SJSA1 (cell line): ENCODE results near the gene EXT2. TPM values are rescaled to one million over a fixed set of nuclear protein-coding genes. Genes with fewer than 3 reads are reported as not detected.

ENCODE experiments used
- DNase-seq, 2 experiments: peaks; one replicate each; pipeline ENCODE4 v3.0.0-alpha.2; 2015 to 2020; ENCODE audit warnings: low spot score in 2 of 2, low read depth in 1 of 2
- H3K27ac ChIP-seq: fragments of 250-450 bp; sonication (Bioruptor Pico); 2 replicates; pipeline ENCODE4 v1.5.1; 2020; ENCODE audit warnings: mild to moderate bottlenecking, moderate library complexity
- H3K27me3 ChIP-seq: fragments of 250-450 bp; sonication (Bioruptor Pico); replicated peaks from 2 replicates; pipeline ENCODE4 v1.5.1; 2020; ENCODE audit warnings: mild to moderate bottlenecking, moderate library complexity
- H3K36me3 ChIP-seq: fragments of 250-450 bp; sonication (Bioruptor Pico); 2 replicates; pipeline ENCODE4 v1.5.1; 2020; ENCODE audit warnings: mild to moderate bottlenecking
- H3K4me1 ChIP-seq: fragments of 250-450 bp; sonication (Bioruptor Pico); replicated peaks from 2 replicates; pipeline ENCODE4 v1.6.1; 2021; ENCODE audit warnings: mild to moderate bottlenecking
- H3K4me3 ChIP-seq: fragments of 250-450 bp; sonication (Bioruptor Pico); 2 replicates; pipeline ENCODE4 v1.5.1; 2020; ENCODE audit warnings: mild to moderate bottlenecking
- H3K9me3 ChIP-seq: fragments of 250-450 bp; sonication (Bioruptor Pico); replicated peaks from 2 replicates; pipeline ENCODE4 v1.5.1; 2020; ENCODE audit warnings: mild to moderate bottlenecking
- total RNA-seq: library from RNA; depleted of rRNA; stranded (reverse); fragments of >200 nt; shearing (Covaris generic); gene quantifications from 2 replicates; pipeline ENCODE4 v1.2.3, GENCODE V29; 2014

EXT2 gene
- total RNA-seq, 1 experiment from 2014 or later, result 202 TPM

GRCh38 chr11:44145011-44145775 lies 49.7 kb downstream of the EXT2 start:
- H3K9me3 ChIP-seq, result no peaks in the 10 kb centered on the region
- peaks cover 30% of the 10 kb centered on the region for H3K4me1 ChIP-seq
- H3K4me3 ChIP-seq, result no peak overlapping the region
- no peaks in the 10 kb centered on the region for H3K27me3 ChIP-seq
- DNase-seq, result no peak
- no peak overlapping the region for H3K27ac ChIP-seq
- peaks cover 35% of the 10 kb centered on the region for H3K36me3 ChIP-seq

- Histone ChIP-seq H3K27ac (no peak overlapping the region), H3K4me1 (peaks cover 21% of the 10 kb centered on the region), H3K9me3 (no peaks in the 10 kb centered on the region), H3K36me3 (peaks cover 43% of the 10 kb centered on the region), H3K4me3 (no peak overlapping the region), H3K27me3 (no peaks in the 10 kb centered on the region)
- DNase-seq, result no peak
Observed at GRCh38 chr11:44146931-44147330, 51.5 kb downstream of the EXT2 start.

- no peaks in the 10 kb centered on the region for H3K9me3 ChIP-seq
- peaks cover 43% of the 10 kb centered on the region for H3K36me3 ChIP-seq
- H3K4me3 ChIP-seq, result no peak overlapping the region
- no peaks in the 10 kb centered on the region for H3K27me3 ChIP-seq
- H3K27ac ChIP-seq, result no peak overlapping the region
- H3K4me1 ChIP-seq, result peaks cover 21% of the 10 kb centered on the region
- no peak for DNase-seq
Observed at GRCh38 chr11:44147751-44148150, 52.3 kb downstream of the EXT2 start.

GRCh38 chr11:44149651-44150050 lies 54.2 kb downstream of the EXT2 start:
- DNase-seq, result no peak
- H3K27me3 ChIP-seq, result no peaks in the 10 kb centered on the region
- H3K4me3 ChIP-seq, result no peak overlapping the region
- H3K9me3 ChIP-seq, result no peaks in the 10 kb centered on the region
- peaks cover 7% of the 10 kb centered on the region for H3K4me1 ChIP-seq
- H3K36me3 ChIP-seq, result peaks cover 38% of the 10 kb centered on the region
- H3K27ac ChIP-seq, result no peak overlapping the region

GRCh38 chr11:44150401-44150800 lies 54.9 kb downstream of the EXT2 start:
- Histone ChIP-seq H3K4me1 (peaks cover 7% of the 10 kb centered on the region; the same call in 1 of the 2 replicates), H3K36me3 (peaks cover 31% of the 10 kb centered on the region), H3K4me3 (no peak overlapping the region), H3K9me3 (no peaks in the 10 kb centered on the region), H3K27me3 (no peaks in the 10 kb centered on the region), H3K27ac (no peak overlapping the region)
- DNase-seq, result no peak

- H3K27me3 ChIP-seq, result no peaks in the 10 kb centered on the region
- H3K4me3 ChIP-seq, result no peak overlapping the region
- H3K4me1 ChIP-seq, result no peaks in the 10 kb centered on the region
- no peaks in the 10 kb centered on the region for H3K9me3 ChIP-seq
- no peak overlapping the region for H3K27ac ChIP-seq
- no peak for DNase-seq
- peaks cover 6% of the 10 kb centered on the region; the same call in 1 of the 2 replicates for H3K36me3 ChIP-seq
Observed at GRCh38 chr11:44157019-44157418, 61.5 kb downstream of the EXT2 start.

GRCh38 chr11:44158384-44158783 lies 62.9 kb downstream of the EXT2 start:
- H3K27me3 ChIP-seq, result no peaks in the 10 kb centered on the region
- H3K4me3 ChIP-seq, result no peak overlapping the region
- H3K36me3 ChIP-seq, result peaks cover 6% of the 10 kb centered on the region; the same call in 1 of the 2 replicates
- no peak overlapping the region for H3K27ac ChIP-seq
- no peak for DNase-seq
- H3K4me1 ChIP-seq, result no peaks in the 10 kb centered on the region
- no peaks in the 10 kb centered on the region for H3K9me3 ChIP-seq

GRCh38 chr11:44159848-44160721 lies 64.6 kb downstream of the EXT2 start:
- peaks cover 6% of the 10 kb centered on the region; the same call in 1 of the 2 replicates for H3K36me3 ChIP-seq
- H3K4me3 ChIP-seq, result no peak overlapping the region
- no peaks in the 10 kb centered on the region for H3K4me1 ChIP-seq
- no peak overlapping the region for H3K27ac ChIP-seq
- DNase-seq, result no peak
- H3K9me3 ChIP-seq, result no peaks in the 10 kb centered on the region
- no peaks in the 10 kb centered on the region for H3K27me3 ChIP-seq

- H3K4me1 ChIP-seq, result no peaks in the 10 kb centered on the region
- no peak overlapping the region for H3K27ac ChIP-seq
- no peaks in the 10 kb centered on the region for H3K9me3 ChIP-seq
- DNase-seq, result no peak
- peaks cover 6% of the 10 kb centered on the region; the same call in 1 of the 2 replicates for H3K36me3 ChIP-seq
- H3K27me3 ChIP-seq, result no peaks in the 10 kb centered on the region
- no peak overlapping the region for H3K4me3 ChIP-seq
Observed at GRCh38 chr11:44162004-44162403, 66.5 kb downstream of the EXT2 start.

- H3K27ac ChIP-seq, result no peak overlapping the region
- no peaks in the 10 kb centered on the region for H3K9me3 ChIP-seq
- H3K36me3 ChIP-seq, result peaks cover 6% of the 10 kb centered on the region; the same call in 1 of the 2 replicates
- DNase-seq, result no peak
- no peaks in the 10 kb centered on the region for H3K27me3 ChIP-seq
- H3K4me3 ChIP-seq, result no peak overlapping the region
- no peaks in the 10 kb centered on the region for H3K4me1 ChIP-seq
Observed at GRCh38 chr11:44162662-44163061, 67.2 kb downstream of the EXT2 start.

- DNase-seq, result no peak
- Histone ChIP-seq H3K27ac (no peak overlapping the region), H3K9me3 (no peaks in the 10 kb centered on the region)
Observed at GRCh38 chr11:44165432-44165831, 70.0 kb downstream of the EXT2 start.

GRCh38 chr11:44167046-44167445 lies 71.6 kb downstream of the EXT2 start:
- Histone ChIP-seq H3K4me3 (no peak overlapping the region), H3K36me3 (no peaks in the 10 kb centered on the region), H3K27ac (no peak overlapping the region), H3K27me3 (no peaks in the 10 kb centered on the region), H3K9me3 (no peaks in the 10 kb centered on the region), H3K4me1 (no peaks in the 10 kb centered on the region)
- DNase-seq, result no peak

More at GRCh38 chr11:44165432-44165831, 70.0 kb downstream of the EXT2 start:
- H3K4me3 ChIP-seq, result no peak overlapping the region
- H3K4me1 ChIP-seq, result no peaks in the 10 kb centered on the region
- no peaks in the 10 kb centered on the region for H3K36me3 ChIP-seq
- no peaks in the 10 kb centered on the region for H3K27me3 ChIP-seq

GRCh38 chr11:44171518-44171917 lies 76.0 kb downstream of the EXT2 start:
- no peaks in the 10 kb centered on the region for H3K9me3 ChIP-seq
- no peaks in the 10 kb centered on the region for H3K36me3 ChIP-seq
- DNase-seq, result no peak
- no peak overlapping the region for H3K4me3 ChIP-seq
- H3K4me1 ChIP-seq, result no peaks in the 10 kb centered on the region
- no peaks in the 10 kb centered on the region for H3K27me3 ChIP-seq
- no peak overlapping the region for H3K27ac ChIP-seq

- H3K4me3 ChIP-seq, result no peak overlapping the region
- H3K9me3 ChIP-seq, result no peaks in the 10 kb centered on the region
- peaks cover 3% of the 10 kb centered on the region for H3K4me1 ChIP-seq
Observed at GRCh38 chr11:44172966-44173365, 77.5 kb downstream of the EXT2 start.

More at GRCh38 chr11:44172966-44173365, 77.5 kb downstream of the EXT2 start:
- Histone ChIP-seq H3K27ac (no peak overlapping the region), H3K27me3 (no peaks in the 10 kb centered on the region), H3K36me3 (no peaks in the 10 kb centered on the region)
- no peak for DNase-seq
